Choroid plexus epithelial cell (primary cell): Measurements from ENCODE around the gene FOXK1.

Experiments
- DNase-seq: peaks from one replicate; pipeline ENCODE4 v3.0.0-alpha.2; 2010; ENCODE audit warnings: low read depth
- H3K4me3 ChIP-seq: 2 replicates; pipeline ENCODE4 v1.5.1; 2011; ENCODE audit warnings: low read depth, mild to moderate bottlenecking, control low read depth, low read length, moderate library complexity
- TF ChIP-seq, protein P1 (sequence below): conservative IDR thresholded peaks from 2 replicates; pipeline ENCODE4 v1.5.1; 2011; ENCODE audit warnings: low read depth, mild to moderate bottlenecking, control low read depth, inconsistent platforms, low read length, moderate library complexity

Gene FOXK1

DNA sequence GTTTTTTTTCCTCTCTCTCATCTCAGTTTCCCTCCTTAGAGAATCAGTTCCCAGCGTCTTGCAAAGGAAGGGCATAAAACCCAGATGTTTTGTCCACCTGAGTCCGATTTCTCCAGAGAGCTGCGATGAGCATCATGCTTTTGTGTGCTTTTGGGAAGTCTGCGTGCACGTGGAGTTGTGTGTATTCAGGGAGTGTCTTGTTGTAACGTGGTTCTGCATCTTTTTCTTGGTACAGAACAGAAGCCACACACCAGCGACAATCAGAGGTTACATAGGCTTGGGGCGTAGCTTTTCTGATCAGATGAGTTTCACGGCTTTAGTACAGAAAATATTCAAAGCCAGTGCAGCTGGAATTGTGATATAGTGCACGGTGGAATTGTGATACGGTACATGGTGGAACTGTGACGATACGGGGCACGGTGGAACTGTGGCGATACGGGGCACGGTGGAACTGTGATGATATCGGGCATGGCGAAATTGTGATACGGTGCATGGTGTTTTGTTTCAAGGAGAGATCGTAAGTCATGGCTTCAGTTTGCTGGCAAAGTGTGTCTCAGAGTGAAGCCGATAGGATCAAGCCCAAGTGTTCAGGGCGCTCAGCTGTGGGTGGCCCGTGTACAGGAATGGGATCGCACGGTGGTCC is 32.8 kb downstream of the FOXK1 start:
- no peak for DNase-seq
- H3K4me3 ChIP-seq = no peak overlapping the region
- TF ChIP-seq, protein P1, sequence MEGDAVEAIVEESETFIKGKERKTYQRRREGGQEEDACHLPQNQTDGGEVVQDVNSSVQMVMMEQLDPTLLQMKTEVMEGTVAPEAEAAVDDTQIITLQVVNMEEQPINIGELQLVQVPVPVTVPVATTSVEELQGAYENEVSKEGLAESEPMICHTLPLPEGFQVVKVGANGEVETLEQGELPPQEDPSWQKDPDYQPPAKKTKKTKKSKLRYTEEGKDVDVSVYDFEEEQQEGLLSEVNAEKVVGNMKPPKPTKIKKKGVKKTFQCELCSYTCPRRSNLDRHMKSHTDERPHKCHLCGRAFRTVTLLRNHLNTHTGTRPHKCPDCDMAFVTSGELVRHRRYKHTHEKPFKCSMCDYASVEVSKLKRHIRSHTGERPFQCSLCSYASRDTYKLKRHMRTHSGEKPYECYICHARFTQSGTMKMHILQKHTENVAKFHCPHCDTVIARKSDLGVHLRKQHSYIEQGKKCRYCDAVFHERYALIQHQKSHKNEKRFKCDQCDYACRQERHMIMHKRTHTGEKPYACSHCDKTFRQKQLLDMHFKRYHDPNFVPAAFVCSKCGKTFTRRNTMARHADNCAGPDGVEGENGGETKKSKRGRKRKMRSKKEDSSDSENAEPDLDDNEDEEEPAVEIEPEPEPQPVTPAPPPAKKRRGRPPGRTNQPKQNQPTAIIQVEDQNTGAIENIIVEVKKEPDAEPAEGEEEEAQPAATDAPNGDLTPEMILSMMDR = no peak

DNA sequence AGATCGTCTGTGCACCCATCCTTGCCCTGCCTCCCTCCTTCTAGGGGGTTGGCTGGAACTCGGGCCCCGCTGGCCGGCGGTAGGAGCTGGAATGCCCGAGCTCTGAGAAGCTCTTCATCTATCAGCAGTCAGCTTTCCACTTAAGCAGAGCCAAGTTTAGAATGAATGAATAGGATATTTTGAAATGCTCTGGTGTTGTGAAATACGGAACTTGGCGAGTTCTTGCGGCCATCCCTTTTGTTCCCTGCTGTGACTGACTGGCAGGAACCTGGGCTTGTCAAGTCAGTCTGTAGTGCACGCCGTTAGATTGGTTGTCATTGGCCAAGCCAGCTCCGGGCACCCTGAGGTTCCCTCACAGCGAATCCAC is 33.3 kb downstream of the FOXK1 start:
- TF ChIP-seq, protein P1 = no peak
- DNase-seq = peak; percentile 95
- no peak overlapping the region for H3K4me3 ChIP-seq

DNA sequence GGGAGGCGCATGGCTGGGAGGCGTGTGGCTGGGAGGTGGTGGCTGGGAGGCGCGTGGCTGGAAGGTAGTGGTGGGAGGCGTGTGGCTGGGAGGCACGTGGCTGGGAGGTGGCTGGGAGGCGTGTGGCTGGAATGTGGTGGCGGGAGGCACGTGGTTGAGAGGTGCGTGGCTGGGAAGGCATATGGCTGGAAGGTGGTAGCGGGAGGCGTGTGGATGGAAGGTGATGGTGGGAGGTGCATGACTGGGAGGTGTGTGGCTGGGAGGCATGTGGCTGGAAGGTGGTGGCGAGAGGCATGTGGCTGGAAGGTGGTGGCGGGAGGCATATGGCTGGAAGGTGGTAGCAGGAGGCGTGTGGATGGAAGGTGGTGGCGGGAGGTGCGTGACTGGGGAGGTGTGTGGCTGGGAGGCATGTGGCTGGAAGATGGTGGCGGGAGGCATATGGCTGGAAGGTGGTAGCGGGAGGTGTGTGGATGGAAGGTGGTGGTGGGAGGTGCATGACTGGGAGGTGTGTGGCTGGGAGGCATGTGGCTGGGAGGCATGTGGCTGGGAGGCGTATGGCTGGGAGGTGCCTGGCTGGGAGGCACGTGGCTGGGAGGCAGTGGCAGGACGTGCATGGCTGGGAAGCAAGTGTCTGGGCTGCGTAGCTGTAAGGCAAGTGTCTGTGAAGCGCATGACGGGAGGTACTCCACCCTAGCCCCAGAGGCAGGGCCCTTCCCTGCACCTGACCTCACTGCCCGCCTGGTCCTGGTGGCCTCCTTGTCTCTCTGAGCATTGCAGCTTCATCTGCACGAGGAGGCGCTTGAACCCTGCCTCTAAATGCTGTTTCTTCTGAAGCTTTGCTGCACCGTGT is 35.1 kb downstream of the FOXK1 start:
- TF ChIP-seq, protein P1 = no peak
- no peak overlapping the region for H3K4me3 ChIP-seq
- no peak for DNase-seq

DNA sequence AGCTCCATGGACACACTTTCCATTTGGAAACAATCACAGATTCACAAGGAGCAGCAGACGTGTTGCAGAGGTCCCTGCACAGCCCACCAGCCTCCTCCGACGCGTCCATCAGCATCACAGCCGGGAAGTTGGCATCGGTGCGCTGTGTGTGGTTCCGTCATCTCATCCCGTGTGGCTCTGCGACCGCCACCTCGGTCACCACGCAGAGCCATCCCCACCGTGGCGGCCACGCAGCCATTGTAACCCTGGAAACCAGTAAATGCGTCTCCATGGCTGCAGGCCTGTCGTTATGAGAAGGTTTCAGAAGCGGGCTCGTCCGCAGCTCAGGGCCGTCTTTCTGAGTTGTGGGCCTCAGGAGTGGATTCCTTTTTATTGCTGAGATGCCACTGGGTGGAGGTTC is 36.0 kb downstream of the FOXK1 start:
- no peak overlapping the region for H3K4me3 ChIP-seq
- DNase-seq = no peak
- TF ChIP-seq, protein P1 = no peak

DNA sequence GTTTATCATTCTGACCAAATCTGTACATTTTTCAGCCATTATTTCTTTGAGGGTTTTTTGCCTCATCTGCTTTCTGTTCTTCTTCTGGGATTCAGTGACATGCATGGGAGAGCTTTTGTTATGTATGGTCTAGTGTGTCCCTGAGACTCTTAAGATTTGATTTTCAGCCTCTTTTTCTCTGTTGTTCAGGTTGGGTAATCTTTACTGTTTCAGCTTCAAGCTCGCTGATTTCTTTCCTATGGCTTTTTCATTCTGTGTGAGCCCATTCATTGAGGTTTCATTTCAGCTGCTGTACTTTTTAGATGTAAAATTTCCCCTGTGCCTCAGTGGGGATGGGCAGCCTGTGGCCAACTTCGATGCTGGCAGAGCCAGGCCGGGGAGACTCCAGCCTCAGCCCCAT is 38.1 kb downstream of the FOXK1 start:
- DNase-seq = no peak
- H3K4me3 ChIP-seq = no peak overlapping the region
- TF ChIP-seq, protein P1 = no peak

DNA sequence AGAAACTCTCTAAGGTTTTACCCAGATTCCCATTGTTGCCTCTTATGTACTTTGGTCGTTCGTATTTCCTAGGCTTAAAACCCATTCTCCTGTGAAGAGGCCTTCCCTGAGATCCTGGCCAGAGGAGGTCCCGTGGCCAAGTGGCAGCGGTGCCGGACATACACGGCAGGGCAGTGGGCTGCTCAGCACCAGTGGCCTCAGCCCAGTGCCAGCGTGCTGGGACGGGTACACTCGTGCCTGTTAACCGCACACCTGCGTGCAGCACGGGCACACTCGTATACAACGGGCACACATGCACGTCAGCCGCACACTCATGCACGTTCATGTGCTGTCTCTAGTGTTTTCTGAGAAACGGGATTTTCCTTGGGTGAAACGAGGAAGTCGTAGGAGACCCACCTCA is 40.2 kb downstream of the FOXK1 start:
- no peak for DNase-seq
- TF ChIP-seq, protein P1 = no peak
- H3K4me3 ChIP-seq = no peak overlapping the region
